ENCODE results near the gene DCAF8.

GRCh38 chr1:160194737-160195059 is 67.7 kb downstream of the DCAF8 start:
- TF ChIP-seq, protein P1, sequence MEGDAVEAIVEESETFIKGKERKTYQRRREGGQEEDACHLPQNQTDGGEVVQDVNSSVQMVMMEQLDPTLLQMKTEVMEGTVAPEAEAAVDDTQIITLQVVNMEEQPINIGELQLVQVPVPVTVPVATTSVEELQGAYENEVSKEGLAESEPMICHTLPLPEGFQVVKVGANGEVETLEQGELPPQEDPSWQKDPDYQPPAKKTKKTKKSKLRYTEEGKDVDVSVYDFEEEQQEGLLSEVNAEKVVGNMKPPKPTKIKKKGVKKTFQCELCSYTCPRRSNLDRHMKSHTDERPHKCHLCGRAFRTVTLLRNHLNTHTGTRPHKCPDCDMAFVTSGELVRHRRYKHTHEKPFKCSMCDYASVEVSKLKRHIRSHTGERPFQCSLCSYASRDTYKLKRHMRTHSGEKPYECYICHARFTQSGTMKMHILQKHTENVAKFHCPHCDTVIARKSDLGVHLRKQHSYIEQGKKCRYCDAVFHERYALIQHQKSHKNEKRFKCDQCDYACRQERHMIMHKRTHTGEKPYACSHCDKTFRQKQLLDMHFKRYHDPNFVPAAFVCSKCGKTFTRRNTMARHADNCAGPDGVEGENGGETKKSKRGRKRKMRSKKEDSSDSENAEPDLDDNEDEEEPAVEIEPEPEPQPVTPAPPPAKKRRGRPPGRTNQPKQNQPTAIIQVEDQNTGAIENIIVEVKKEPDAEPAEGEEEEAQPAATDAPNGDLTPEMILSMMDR (IDR thresholded peaks at IDR 0.05; ENCODE audit: extremely low read depth in 1 of 2, insufficient read depth in 1 of 2, low read depth in 1 of 2, low read length in 2 of 2): no peak
- TF ChIP-seq JUN (IDR thresholded peaks at IDR 0.05; ENCODE audit: borderline replicate concordance, insufficient read depth, insufficient read length, low read depth): no peak
- no peak for TF ChIP-seq POLR2AphosphoS5 (IDR thresholded peaks at IDR 0.05; ENCODE audit: insufficient read depth, low read depth, low read length)
- no peak for TF ChIP-seq EZH2 (IDR thresholded peaks at IDR 0.05; ENCODE audit: borderline replicate concordance, low read depth, low read length, severe bottlenecking)
- TF ChIP-seq MAX (IDR thresholded peaks at IDR 0.05; ENCODE audit: insufficient read depth, insufficient read length): no peak
- no peak for TF ChIP-seq POLR2A (IDR thresholded peaks at IDR 0.05; ENCODE audit: low read depth, low read length)

Data from endothelial cell of umbilical vein (primary cell).